K562 (cell line): ENCODE data around the gene CDRT15. TPM values are rescaled to one million over a fixed set of nuclear protein-coding genes. Genes with fewer than 3 reads are reported as not detected.

ENCODE experiments used
- COPS2 ChIP-seq: fragments of 450-650 bp; conservative IDR thresholded peaks from 2 replicates; pipeline ENCODE4 v1.6.1; 2016; ENCODE audit warnings: mild to moderate bottlenecking, moderate library complexity
- HEY1 ChIP-seq: fragments of 250-450 bp; sonication (Bioruptor Pico); IDR thresholded peaks from 2 replicates; pipeline ENCODE4 v1.5.0; 2020; ENCODE audit warnings: mild to moderate bottlenecking, moderate library complexity, borderline replicate concordance
- HNRNPLL ChIP-seq: fragments of 200-400 bp; formaldehyde crosslinking; IDR thresholded peaks from 2 replicates; pipeline ENCODE4 v1.6.1; 2017; ENCODE audit warnings: low read length, low read depth, mild to moderate bottlenecking; ENCODE audit not compliant: poor library complexity, severe bottlenecking
- MECOM ChIP-seq: fragments of 250-450 bp; sonication (Bioruptor Pico); IDR thresholded peaks from 2 replicates; pipeline ENCODE4 v1.8.0; 2022; ENCODE audit warnings: inconsistent platforms
- MEF2D ChIP-seq: conservative IDR thresholded peaks from 2 replicates; pipeline ENCODE4 v1.6.1; 2016; ENCODE audit warnings: low read depth, missing genetic modification characterization, missing compliant biosample characterization
- NR2C1 ChIP-seq, 2 experiments: fragments of 450-650 bp; IDR thresholded peaks; 2 replicates each; pipeline ENCODE4 v1.6.1; 2017; ENCODE audit warnings: mild to moderate bottlenecking in 2 of 2, antibody characterized with exemption in 1 of 2, inconsistent platforms in 1 of 2, missing compliant biosample characterization in 1 of 2, missing genetic modification characterization in 1 of 2
- NR3C1 ChIP-seq: sonication (generic); formaldehyde crosslinking; IDR thresholded peaks from 2 replicates; pipeline ENCODE4 v1.8.1; 2022; ENCODE audit warnings: missing genetic modification reagents
- RFX1 ChIP-seq: fragments of 450-650 bp; IDR thresholded peaks from 2 replicates; pipeline ENCODE4 v1.6.1; 2016; ENCODE audit warnings: mild to moderate bottlenecking, moderate library complexity
- RREB1 ChIP-seq: fragments of 250-450 bp; sonication (Bioruptor Pico); IDR thresholded peaks from 2 replicates; pipeline ENCODE4 v1.4.0; 2020
- SAP30 ChIP-seq: fragments of 200-600 bp; sonication (generic); IDR thresholded peaks from 2 replicates; pipeline ENCODE4 v1.6.1; 2012; ENCODE audit warnings: borderline replicate concordance, low read depth, mild to moderate bottlenecking, moderate library complexity, low read length, control low read depth, inconsistent platforms; ENCODE audit not compliant: insufficient read depth, poor library complexity, severe bottlenecking
- SPI1 ChIP-seq: IDR thresholded peaks from 2 replicates; pipeline ENCODE4 v1.6.1; 2011; ENCODE audit warnings: low read depth, low read length, control low read depth, borderline replicate concordance
- TAF1 ChIP-seq: IDR thresholded peaks from 2 replicates; pipeline ENCODE4 v1.6.1; 2011; ENCODE audit warnings: mild to moderate bottlenecking, low read length, moderate library complexity; ENCODE audit not compliant: insufficient read depth, control insufficient read depth, severe bottlenecking; ENCODE audit errors: extremely low read depth
- XRCC5 ChIP-seq: fragments of 200-400 bp; formaldehyde crosslinking; IDR thresholded peaks from 2 replicates; pipeline ENCODE4 v1.6.1; 2017; ENCODE audit warnings: low read depth, mild to moderate bottlenecking, low read length
- ZNF696 ChIP-seq: fragments of 250-450 bp; sonication (Bioruptor Pico); conservative IDR thresholded peaks from 2 replicates; pipeline ENCODE4 v1.4.0; 2020; ENCODE audit warnings: mild to moderate bottlenecking, moderate library complexity
- polyA plus RNA-seq, 8 experiments: library from polyadenylated mRNA; depleted of rRNA in 4 of 8; stranded (reverse) in 5 of 8; unstranded in 3 of 8; fragments of >200 nt; fragmentation: Nextera tagmentation in 2 of 8; fragmentation: Illumina TruSeq in 1 of 8; extraction: Ambion mirVana in 2 of 8; extraction: Trizol in 1 of 8; gene quantifications; 2 replicates each; pipeline versions ENCODE4 v1.2.1 to v1.2.3, GENCODE V29; 2011 to 2014; ENCODE audit warnings: inconsistent platforms in 1 of 8, missing spikeins in 1 of 8
- total RNA-seq, 7 experiments: library from RNA; depleted of rRNA in 6 of 7; stranded (reverse); fragments of >200 nt in 6 of 7; fragmentation: Illumina TruSeq in 2 of 7; extraction: Trizol in 2 of 7; gene quantifications; 2 replicates each; pipeline versions ENCODE4 v1.2.1 to v1.2.3, GENCODE V29; 2011 to 2021; ENCODE audit warnings: low replicate concordance in 1 of 7
- TF ChIP-seq, protein P1 (sequence below): sonication (generic); formaldehyde crosslinking; IDR thresholded peaks from 2 replicates; pipeline ENCODE4 v1.9.0; 2022; ENCODE audit warnings: mild to moderate bottlenecking, missing genetic modification reagents

Gene CDRT15
- total and polyA plus RNA-seq, 9 of the 15 experiments (the other 6 are each of a cell fraction or from before 2014, with no cell fraction given), result not detected

DNA sequence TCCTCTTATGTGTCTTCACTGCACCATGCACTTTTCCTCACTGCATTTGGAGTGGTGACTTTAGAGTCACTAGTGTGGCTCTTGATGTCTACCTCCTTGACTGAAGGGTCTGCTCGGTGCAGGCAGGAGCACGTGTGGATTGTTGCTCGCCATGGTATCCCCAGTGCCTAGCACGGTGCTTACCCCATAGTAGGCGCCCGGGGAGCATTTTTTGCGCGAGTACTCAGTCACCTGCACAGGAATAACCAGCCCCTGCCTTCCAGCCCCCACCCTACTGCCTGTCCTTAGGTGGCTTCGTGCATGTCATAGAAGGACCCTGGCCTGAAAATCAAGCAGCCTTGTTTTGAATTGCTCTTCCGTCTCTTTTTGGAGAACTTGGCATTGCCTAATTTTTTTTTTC is 31.3 kb downstream of the CDRT15 start (continued):
- no peak for TF ChIP-seq SPI1
- no peak for TF ChIP-seq RFX1
- no peak for TF ChIP-seq ZNF696 (CRISPR knock-in tag)
- no peak for TF ChIP-seq RREB1 (CRISPR knock-in tag)
- TF ChIP-seq SAP30, result no peak
- TF ChIP-seq TAF1, result no peak
- TF ChIP-seq, protein P1, sequence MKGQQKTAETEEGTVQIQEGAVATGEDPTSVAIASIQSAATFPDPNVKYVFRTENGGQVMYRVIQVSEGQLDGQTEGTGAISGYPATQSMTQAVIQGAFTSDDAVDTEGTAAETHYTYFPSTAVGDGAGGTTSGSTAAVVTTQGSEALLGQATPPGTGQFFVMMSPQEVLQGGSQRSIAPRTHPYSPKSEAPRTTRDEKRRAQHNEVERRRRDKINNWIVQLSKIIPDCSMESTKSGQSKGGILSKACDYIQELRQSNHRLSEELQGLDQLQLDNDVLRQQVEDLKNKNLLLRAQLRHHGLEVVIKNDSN (CRISPR knock-in tag), result no peak
- TF ChIP-seq NR3C1, result no peak
- no peak for TF ChIP-seq MECOM (CRISPR knock-in tag)
- TF ChIP-seq HNRNPLL, result no peak
- TF ChIP-seq NR2C1 (IDR thresholded peaks at IDR 0.05), result no peak
- no peak for TF ChIP-seq NR2C1 (tag; IDR thresholded peaks at IDR 0.05)
- TF ChIP-seq COPS2, result no peak
- no peak for TF ChIP-seq HEY1
- TF ChIP-seq MEF2D (tag), result no peak
- no peak for TF ChIP-seq XRCC5
